H9 (cell line): ENCODE data around the gene IWS1. TPM values are rescaled to one million over a fixed set of nuclear protein-coding genes. Genes with fewer than 3 reads are reported as not detected.

Source experiments
- DNase-seq: peaks from one replicate; pipeline ENCODE4 v3.0.0-alpha.2; 2017
- H2AFZ ChIP-seq: one replicate; pipeline ENCODE4 v1.6.1; 2013; ENCODE audit warnings: mild to moderate bottlenecking, low read length, control low read depth, moderate library complexity
- H2AK5ac ChIP-seq: 2 replicates; pipeline ENCODE4 v1.6.1; 2013; ENCODE audit warnings: low read length, control low read depth, mixed read lengths; ENCODE audit not compliant: insufficient read length
- H2BK120ac ChIP-seq: one replicate; pipeline ENCODE4 v1.6.1; 2013; ENCODE audit warnings: low read depth, mild to moderate bottlenecking, low read length, control low read depth, inconsistent platforms; ENCODE audit not compliant: poor library complexity, severe bottlenecking
- H2BK12ac ChIP-seq: 2 replicates; pipeline ENCODE4 v1.6.1; 2013; ENCODE audit warnings: low read length, control low read depth, mixed read lengths, low read depth; ENCODE audit not compliant: insufficient read length
- H2BK15ac ChIP-seq: 2 replicates; pipeline ENCODE4 v1.6.1; 2013; ENCODE audit warnings: low read depth, low read length, control low read depth
- H2BK20ac ChIP-seq: one replicate; pipeline ENCODE4 v1.6.1; 2013; ENCODE audit warnings: low read depth, mild to moderate bottlenecking, low read length, control low read depth, inconsistent platforms; ENCODE audit not compliant: poor library complexity, severe bottlenecking
- H2BK5ac ChIP-seq: 2 replicates; pipeline ENCODE4 v1.6.1; 2013; ENCODE audit warnings: low read length, control low read depth, mixed read lengths; ENCODE audit not compliant: insufficient read length
- H3K14ac ChIP-seq: 2 replicates; pipeline ENCODE4 v1.6.1; 2013; ENCODE audit warnings: low read length, control low read depth; ENCODE audit not compliant: insufficient read depth
- H3K18ac ChIP-seq: 2 replicates; pipeline ENCODE4 v1.6.1; 2013; ENCODE audit warnings: low read depth, mild to moderate bottlenecking, mixed read lengths, low read length, control low read depth; ENCODE audit not compliant: insufficient read length
- H3K23ac ChIP-seq: 2 replicates; pipeline ENCODE4 v1.6.1; 2013; ENCODE audit warnings: low read length, control low read depth, mixed read lengths, low read depth; ENCODE audit not compliant: insufficient read length
- H3K23me2 ChIP-seq: 2 replicates; pipeline ENCODE4 v1.6.1; 2013; ENCODE audit warnings: low read depth, mild to moderate bottlenecking, mixed read lengths, low read length, control low read depth; ENCODE audit not compliant: insufficient read length, poor library complexity, severe bottlenecking
- H3K27ac ChIP-seq: 2 replicates; pipeline ENCODE4 v1.5.1; 2013; ENCODE audit warnings: low read length, control low read depth, mixed read lengths, low read depth; ENCODE audit not compliant: insufficient read length
- H3K27me3 ChIP-seq: 2 replicates; pipeline ENCODE4 v1.6.1; 2013; ENCODE audit warnings: low read length, control low read depth, inconsistent platforms; ENCODE audit not compliant: insufficient read depth
- H3K4ac ChIP-seq: 2 replicates; pipeline ENCODE4 v1.6.1; 2013; ENCODE audit warnings: low read depth, mild to moderate bottlenecking, control low read depth, inconsistent platforms, low read length, moderate library complexity
- H3K4me1 ChIP-seq: 2 replicates; pipeline ENCODE4 v1.6.1; 2013; ENCODE audit warnings: low read length, control low read depth, inconsistent platforms; ENCODE audit not compliant: insufficient read depth
- H3K4me2 ChIP-seq: 2 replicates; pipeline ENCODE4 v1.6.1; 2013; ENCODE audit warnings: low read length, control low read depth, mixed read lengths; ENCODE audit not compliant: insufficient read length, insufficient read depth
- H3K56ac ChIP-seq: 2 replicates; pipeline ENCODE4 v1.6.1; 2013; ENCODE audit warnings: low read depth, mild to moderate bottlenecking, mixed read lengths, low read length, control low read depth; ENCODE audit not compliant: insufficient read length
- H3K79me1 ChIP-seq: 2 replicates; pipeline ENCODE4 v1.6.1; 2013; ENCODE audit warnings: low read depth, mild to moderate bottlenecking, moderate library complexity, low read length, control low read depth, inconsistent platforms; ENCODE audit not compliant: insufficient read depth, poor library complexity, severe bottlenecking
- H3K79me2 ChIP-seq: 2 replicates; pipeline ENCODE4 v1.6.1; 2013; ENCODE audit warnings: low read length, control low read depth, inconsistent platforms; ENCODE audit not compliant: insufficient read depth
- H3K9ac ChIP-seq: 2 replicates; pipeline ENCODE4 v1.6.1; 2013; ENCODE audit warnings: low read length, control low read depth, mixed read lengths; ENCODE audit not compliant: insufficient read length; ENCODE audit errors: extremely low read depth
- H3K9me3 ChIP-seq: one replicate; pipeline ENCODE4 v1.6.1; 2013; ENCODE audit warnings: low read depth, low read length, inconsistent platforms; ENCODE audit not compliant: control insufficient read depth
- H3T11ph ChIP-seq: one replicate; pipeline ENCODE4 v1.6.1; 2013; ENCODE audit warnings: mild to moderate bottlenecking, low read length, control low read depth, inconsistent platforms
- H4K20me1 ChIP-seq: one replicate; pipeline ENCODE4 v1.6.1; 2013; ENCODE audit not compliant: control insufficient read depth, insufficient read length, insufficient read depth
- H4K5ac ChIP-seq: 2 replicates; pipeline ENCODE4 v1.6.1; 2013; ENCODE audit warnings: low read depth, mild to moderate bottlenecking, mixed read lengths, low read length, control low read depth; ENCODE audit not compliant: insufficient read length
- H4K8ac ChIP-seq: replicated peaks from 2 replicates; pipeline ENCODE4 v1.6.1; 2013; ENCODE audit warnings: low read length, control low read depth, mixed read lengths, low read depth; ENCODE audit not compliant: insufficient read length
- H4K91ac ChIP-seq: 2 replicates; pipeline ENCODE4 v1.6.1; 2013; ENCODE audit warnings: low read depth, mild to moderate bottlenecking, moderate library complexity, mixed read lengths, low read length, control low read depth; ENCODE audit not compliant: insufficient read length
- H3K27ac Mint-ChIP-seq, 3 experiments: 2 replicates in 2 of 3; 3 replicates in 1 of 3; pipeline ENCODE4 v1.8.0; 2020 to 2021; ENCODE audit warnings: mixed read lengths in 3 of 3, mild to moderate bottlenecking in 1 of 3, moderate library complexity in 1 of 3
- H3K27me3 Mint-ChIP-seq: 2 replicates; pipeline ENCODE4 v1.8.0; 2021; ENCODE audit warnings: low read depth, mild to moderate bottlenecking, moderate library complexity, mixed read lengths
- H3K36me3 Mint-ChIP-seq, 3 experiments: 2 replicates in 2 of 3; 3 replicates in 1 of 3; pipeline ENCODE4 v1.8.0; 2020 to 2021; ENCODE audit warnings: low read depth in 3 of 3, mixed read lengths in 3 of 3; ENCODE audit not compliant: insufficient read depth in 1 of 3
- H3K4me1 Mint-ChIP-seq, 2 experiments: 2 replicates each; pipeline ENCODE4 v1.8.0; 2020; ENCODE audit warnings: mixed read lengths in 2 of 2
- H3K4me3 Mint-ChIP-seq, 2 experiments: 2 replicates in 1 of 2; 3 replicates in 1 of 2; pipeline ENCODE4 v1.8.0; 2020 to 2021; ENCODE audit warnings: mild to moderate bottlenecking in 2 of 2, mixed read lengths in 2 of 2, moderate library complexity in 1 of 2
- H3K9me3 Mint-ChIP-seq, 2 experiments: 2 replicates in 1 of 2; 3 replicates in 1 of 2; pipeline ENCODE4 v1.8.0; 2020; ENCODE audit warnings: mild to moderate bottlenecking in 2 of 2, mixed read lengths in 2 of 2, moderate library complexity in 1 of 2
- CTCF ChIP-seq: fragments of 200-600 bp; sonication (generic); conservative IDR thresholded peaks from 3 replicates; pipeline ENCODE4 v1.8.0; 2021; ENCODE audit warnings: antibody characterized with exemption, mild to moderate bottlenecking
- WGBS: extraction: QIAGEN DNeasy Blood & Tissue Kit; methylation state at CpG from one replicate; pipeline ENCODE4 v1.1.7; 2013; ENCODE audit warnings: missing lambda C conversion rate, low lambda C conversion rate, mixed read lengths; ENCODE audit not compliant: insufficient read length; ENCODE audit errors: extremely low coverage; 5-methylcytosine and 5-hydroxymethylcytosine counted together
- total RNA-seq: library from RNA; stranded (reverse); gene quantifications from 2 replicates; pipeline ENCODE4 v1.2.1, GENCODE V29; 2021

Gene IWS1
- total RNA-seq, 1 experiment from 2014 or later: 66.2 TPM

GRCh38 chr2:127469974-127470373 lies 56.3 kb downstream of the IWS1 start:
- no peak overlapping the region for H3K4me3 Mint-ChIP-seq
- Histone ChIP-seq H3K27me3 (no peaks in the 10 kb centered on the region), H2AK5ac (no peak overlapping the region), H4K8ac (no peak overlapping the region), H3K4me1 (no peaks in the 10 kb centered on the region), H3K18ac (no peak overlapping the region), H3K9me3 (no peaks in the 10 kb centered on the region), H4K20me1 (no peaks in the 10 kb centered on the region), H2AFZ (no peak overlapping the region), H2BK5ac (no peak overlapping the region), H3K79me1 (no peaks in the 10 kb centered on the region), H3K27ac (no peak overlapping the region), H4K91ac (no peak overlapping the region), H3K56ac (no peak overlapping the region), H3K79me2 (no peaks in the 10 kb centered on the region), H3K9ac (no peak overlapping the region), H2BK120ac (no peak overlapping the region), H2BK20ac (no peak overlapping the region), H2BK15ac (no peak overlapping the region), H3K4ac (no peak overlapping the region), H3K4me2 (no peak overlapping the region), H3K14ac (no peak overlapping the region), H4K5ac (no peak overlapping the region), H3T11ph (no peak overlapping the region), H3K23ac (no peak overlapping the region), H2BK12ac (no peak overlapping the region), H3K23me2 (no peaks in the 10 kb centered on the region)
- no peak for TF ChIP-seq CTCF
- H3K9me3 Mint-ChIP-seq: no peaks in the 10 kb centered on the region
- DNase-seq: no peak
- WGBS: no CpG with 5 or more reads among the region's 2 CpGs
- H3K4me1 Mint-ChIP-seq: peaks cover 4 to 5% of the 10 kb centered on the region in 2 experiments; a peak in 3 of 4 replicates
- peaks cover 2 to 6% (median 4%) of the 10 kb centered on the region in 3 experiments; a peak in 4 of 7 replicates for H3K36me3 Mint-ChIP-seq
- no peak overlapping the region for H3K27ac Mint-ChIP-seq
- H3K27me3 Mint-ChIP-seq: no peaks in the 10 kb centered on the region; the same call in 1 of the 2 replicates
